ENCODE measurements around the gene IL4R.

The IL4R gene

DNA sequence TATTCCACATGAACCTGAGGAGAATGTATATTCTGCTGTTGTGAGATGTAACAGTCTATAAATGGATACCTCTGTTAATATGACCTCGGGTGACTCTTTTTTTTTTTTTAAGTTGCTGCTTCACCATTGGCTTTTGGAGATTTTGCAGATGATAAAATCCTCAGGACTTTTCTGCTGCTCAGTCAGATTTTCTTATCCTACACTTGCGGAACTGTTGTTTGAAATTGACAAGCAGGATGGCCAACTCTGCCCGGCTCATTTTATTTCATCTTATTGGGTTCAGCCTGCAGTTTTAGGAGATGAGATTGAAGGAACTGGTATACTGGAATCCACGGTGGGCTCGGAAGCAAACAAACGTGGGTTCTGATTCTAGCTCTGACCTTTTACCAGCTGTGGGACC lies 19.3 kb downstream of the IL4R start:
- DNase-seq, result no peak

DNA sequence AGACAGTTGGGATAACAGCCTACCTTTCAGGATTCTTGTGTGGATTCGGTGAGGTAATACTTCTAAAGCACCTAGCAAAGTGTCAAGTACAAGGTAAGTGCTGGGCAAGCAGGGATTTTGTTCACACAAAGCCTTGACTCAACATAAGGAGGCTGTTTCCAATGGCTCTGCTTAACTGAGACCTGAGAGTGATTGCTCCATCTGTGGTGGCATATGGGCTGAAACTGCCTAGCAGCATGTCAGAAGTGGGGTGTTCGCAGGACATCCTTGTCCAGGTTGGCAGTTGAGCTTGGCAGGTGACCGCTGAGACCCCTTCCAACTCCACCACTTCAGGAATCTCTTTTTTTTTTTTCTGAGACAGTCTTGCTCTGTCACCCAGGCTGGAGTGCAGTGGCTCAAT lies 19.8 kb downstream of the IL4R start:
- DNase-seq, result no peak

DNA sequence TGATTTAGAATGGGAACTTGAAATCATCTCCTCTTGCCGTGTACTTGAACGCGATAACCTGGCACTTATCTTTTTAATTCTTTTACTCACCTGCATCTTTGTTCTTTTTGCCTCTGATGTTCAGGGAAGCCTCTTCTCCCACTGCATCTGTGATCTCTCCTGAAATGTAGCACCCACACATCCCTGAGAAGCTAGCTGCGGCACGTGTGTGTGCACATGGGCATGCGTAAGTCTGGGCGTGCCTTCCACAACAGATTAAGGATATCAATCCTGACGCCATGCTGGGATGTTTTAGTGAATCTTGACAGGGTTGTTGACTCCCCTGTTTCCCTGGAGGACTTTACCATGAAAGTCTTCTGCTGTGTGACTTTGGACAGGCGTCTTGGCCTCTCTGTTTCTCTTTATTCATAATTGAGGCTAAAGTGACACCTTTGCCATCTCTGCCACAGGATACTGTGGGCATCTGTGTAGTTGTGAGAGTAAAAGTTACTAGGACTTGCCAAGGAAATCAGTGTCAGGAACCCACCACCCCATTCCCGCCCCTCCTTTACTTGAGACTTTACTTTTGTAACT lies 20.5 kb downstream of the IL4R start:
- no peak for DNase-seq

DNA sequence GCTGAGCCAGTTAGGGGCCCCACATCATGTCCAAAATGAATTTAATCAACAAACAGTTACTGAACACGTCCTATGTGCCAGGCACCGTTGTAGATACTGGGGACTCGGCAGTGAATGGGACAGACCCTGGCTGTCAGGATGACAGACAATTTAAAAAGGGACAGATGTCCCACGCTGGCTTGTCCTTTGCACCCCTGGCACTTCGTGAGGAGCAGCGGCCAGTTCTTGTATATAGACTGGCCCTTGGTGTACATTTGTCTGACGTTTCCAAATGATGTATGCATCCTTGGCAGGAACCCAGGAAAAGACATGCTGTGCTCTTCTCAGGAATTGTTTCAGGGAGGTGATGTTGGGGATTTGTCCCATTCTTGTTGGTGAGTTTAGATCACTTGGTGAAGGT lies 21.1 kb downstream of the IL4R start:
- DNase-seq, result no peak

DNA sequence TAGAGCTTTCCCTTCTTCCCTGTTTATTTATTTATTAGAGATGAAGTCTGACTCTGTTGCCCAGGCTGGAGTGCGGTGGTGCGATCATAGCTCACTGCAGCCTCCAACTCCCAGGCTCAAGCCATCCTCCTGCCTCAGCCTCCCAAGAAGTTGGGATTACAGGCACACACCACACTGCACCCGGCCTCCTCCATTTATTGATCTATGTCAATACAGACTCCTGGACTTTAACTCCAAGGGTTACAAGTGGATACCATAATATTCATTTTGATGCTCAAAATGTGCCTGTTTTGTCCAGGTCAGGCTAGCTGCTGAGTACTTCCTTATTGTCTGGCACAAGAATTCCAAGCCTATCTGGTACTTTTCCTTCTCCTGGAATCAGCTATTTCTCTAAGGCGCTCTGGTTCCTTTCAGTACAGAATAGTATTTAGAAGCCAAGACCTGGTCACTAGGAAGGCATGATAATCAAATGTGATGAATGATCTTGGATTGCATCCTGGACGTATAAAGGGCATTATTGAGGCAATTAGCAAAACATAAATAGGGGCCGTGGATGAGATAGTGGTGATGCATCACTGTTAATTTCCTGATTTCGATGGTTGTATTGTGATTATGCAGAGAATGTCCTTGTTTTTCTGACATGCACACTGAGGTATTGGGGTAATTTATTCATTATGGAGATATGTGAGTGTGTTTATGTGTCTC lies 21.7 kb downstream of the IL4R start:
- no peak for DNase-seq

DNA sequence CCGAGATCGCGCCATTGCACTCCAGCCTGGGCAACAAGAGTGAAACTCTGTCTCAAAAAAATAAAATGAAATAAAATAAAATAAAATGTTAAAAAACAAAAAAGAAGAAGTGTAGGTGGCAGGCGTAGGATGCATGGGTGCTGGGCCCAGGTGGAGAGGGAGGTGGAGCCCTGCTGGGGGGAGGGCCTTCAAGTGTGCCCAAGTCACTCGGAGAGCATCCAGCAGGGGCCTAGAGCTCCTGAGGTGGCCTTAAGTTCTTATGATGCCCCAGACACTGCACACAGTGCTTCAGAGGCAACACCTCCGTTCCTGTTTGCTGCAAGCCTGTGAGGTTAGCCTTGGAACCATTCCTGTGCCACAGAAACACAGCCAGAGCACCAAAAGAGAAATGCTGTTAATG lies 23.2 kb downstream of the IL4R start:
- no peak for DNase-seq

DNA sequence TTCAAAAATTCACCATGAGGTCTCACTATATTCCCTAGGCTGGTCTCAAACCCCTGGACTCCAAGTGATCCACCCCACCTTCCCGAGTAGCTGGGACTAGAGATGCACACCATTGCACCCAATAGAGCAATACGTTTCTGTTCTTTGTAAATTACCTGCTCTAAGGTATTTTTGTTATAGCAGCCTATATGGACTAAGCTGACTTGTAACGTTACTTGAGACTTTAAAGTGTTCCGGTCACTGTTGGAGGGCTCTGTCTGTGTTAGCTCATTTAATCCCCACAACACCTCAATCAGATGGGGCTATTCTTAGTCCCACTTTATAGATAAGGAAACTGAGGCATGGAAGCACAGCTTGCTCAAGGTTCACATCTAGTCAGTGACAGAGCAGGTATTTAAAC lies 25.4 kb downstream of the IL4R start:
- DNase-seq, result no peak

DNA sequence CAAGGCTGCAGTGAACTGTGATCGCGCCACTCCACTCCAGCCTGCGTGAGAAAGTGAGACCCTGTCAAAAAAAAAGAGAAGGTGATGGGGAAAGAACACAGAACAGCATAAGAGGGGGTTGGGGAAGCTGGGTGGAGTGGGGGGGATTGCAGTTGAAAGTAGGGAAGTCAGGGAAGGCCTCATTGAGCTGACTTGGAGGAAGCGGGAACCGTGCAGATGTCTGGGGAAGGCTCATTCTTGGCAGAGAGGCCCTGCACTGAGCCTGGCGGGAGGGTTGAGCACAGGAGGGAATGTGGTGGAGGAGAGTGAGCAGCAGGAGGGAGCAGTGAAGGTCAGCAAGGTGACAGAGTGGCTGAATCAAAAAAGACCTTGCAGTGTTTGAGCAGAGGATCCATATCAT lies 26.9 kb downstream of the IL4R start:
- no peak for DNase-seq

DNA sequence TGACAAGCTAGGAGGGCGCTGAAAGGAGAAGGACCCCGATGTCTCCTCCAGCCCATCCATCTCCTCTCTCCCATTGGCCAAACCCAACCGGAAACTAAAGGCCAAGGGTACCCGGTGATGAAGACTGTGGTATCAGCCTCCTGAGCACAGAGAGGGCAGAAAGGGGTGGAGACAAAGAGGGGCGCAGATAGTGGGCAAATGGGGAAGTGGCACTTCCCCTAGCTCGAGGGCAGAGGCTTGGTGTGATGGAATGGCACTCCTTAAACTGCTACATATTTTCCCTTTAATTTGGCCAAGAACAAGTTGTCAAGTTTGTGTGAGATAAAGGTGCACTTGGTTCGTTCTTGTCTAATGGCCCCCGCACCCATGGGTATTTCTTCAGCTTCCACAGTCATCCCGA lies 27.8 kb downstream of the IL4R start:
- peak in 1 of 2 donors; percentile 23 for DNase-seq

DNA sequence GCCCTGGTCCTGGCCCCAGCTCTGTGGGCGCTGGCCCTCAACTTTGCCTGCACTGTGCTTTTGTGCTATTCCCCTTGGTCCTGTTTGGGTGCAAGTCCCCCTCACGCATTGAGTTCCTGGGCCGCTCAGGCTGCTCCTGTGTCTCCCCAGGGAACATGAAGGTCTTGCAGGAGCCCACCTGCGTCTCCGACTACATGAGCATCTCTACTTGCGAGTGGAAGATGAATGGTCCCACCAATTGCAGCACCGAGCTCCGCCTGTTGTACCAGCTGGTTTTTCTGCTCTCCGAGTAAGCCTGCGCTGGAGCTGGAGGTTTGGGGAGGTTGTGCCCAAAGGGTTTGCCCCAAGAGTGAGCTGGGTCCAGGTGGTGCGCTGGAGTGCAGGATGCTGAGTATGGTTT lies 28.2 kb downstream of the IL4R start:
- DNase-seq, result no peak

DNA sequence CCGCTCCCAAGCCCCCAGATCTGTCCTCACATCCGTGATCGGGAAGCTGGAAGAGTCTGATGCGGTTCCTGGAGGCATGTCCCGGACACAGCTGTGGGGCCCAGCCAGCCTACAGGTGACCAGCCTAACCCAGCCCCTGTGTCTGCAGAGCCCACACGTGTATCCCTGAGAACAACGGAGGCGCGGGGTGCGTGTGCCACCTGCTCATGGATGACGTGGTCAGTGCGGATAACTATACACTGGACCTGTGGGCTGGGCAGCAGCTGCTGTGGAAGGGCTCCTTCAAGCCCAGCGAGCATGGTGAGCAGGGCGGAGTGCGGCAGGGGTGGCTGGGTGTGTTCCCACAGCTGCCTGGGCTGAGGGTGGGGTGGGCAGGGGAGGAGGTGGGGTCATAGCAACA lies 30.9 kb downstream of the IL4R start:
- no peak for DNase-seq

DNA sequence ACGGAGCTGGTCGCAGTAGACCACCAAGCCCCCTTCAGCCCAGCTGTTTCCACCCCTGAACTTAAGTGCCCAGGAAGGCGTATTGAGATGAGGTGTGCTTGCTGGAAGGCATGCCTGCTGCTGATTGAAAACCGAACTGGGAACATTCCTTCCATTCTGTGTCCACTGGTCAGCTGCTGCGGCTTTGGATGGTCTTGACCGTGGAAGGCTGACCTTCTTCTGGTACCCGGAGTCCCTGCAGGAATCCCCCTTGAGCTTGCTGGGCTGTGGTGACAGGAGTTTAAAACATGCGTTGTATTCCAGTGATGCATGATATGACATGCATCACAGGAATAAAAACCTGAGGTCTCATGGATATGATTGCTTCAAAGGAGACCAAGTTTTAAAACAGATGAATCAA lies 31.4 kb downstream of the IL4R start:
- DNase-seq, result no peak

DNA sequence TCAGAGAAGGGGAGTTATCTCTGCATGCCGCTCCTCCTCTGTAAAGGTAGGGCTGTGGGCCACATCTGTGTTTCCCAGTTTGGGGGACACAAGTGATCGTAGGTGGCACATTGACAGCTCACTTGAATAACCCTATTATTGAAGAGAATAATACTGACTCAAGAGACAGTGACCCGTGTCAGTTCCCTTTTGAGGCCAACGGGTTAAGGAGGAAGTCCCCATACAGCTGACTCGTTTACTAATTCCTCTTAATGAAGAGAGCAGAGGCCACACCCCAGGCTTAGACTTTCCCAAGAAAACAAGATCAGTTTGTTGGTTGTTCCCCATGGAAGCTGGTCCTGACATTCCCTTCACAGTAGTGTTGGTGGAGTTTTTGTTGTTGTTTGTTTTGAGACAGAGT lies 33.0 kb downstream of the IL4R start:
- peak; percentile 78 to 84 for DNase-seq

DNA sequence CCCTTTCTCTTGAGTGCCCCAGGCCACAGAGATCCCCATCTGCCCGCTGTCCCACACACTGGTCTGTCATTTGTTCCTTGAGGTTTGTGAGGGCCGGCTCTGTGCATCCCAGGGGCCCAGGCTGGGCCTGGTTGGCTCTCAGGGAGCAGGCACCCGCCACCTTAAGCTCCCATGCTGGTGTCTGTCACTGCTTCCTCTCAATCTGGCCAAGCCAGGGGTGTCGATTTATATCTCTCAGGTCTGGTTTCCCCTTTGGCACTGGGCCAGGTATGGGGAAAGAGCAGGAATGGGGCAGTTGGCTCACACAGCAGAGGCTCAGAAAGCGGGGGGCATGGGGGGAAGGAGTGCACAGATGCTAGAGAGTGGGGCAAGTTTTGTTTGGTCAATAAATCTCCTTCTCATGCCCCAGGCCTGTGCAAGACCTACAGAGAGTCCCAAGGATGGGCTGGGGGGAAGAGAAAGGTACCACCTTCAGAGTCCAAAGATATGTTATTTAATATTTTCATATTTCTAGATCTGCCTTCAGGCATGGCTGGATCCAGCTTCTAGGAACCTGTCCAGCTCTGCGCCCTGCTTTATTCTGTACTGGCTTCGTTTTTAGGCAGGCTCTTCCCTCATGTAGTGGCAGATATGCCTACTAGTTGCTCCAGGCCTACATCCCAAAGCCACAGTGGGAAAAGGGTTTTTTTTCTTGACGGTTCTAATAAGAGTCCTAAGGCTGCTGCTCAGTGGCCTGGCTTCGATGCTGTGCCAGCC lies 34.3 kb downstream of the IL4R start:
- no peak for DNase-seq

DNA sequence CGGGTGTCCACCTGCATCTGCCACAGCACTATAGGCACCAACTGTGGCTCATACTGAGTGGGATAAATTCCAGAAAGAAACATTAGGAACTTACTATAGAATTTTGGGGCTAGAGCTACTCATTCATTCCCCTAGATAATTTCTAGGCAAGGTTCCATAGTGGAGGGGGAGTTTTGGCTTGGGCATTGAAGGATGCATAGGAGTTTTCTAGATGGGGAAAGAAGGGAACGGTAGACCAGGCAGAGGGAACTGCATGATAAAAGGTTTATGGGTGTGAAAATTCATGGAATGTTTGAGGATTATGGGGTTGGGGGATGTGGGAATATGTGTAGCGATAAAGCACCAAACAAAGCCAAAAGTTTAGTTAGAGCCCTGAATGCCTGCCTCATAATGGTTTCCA lies 35.5 kb downstream of the IL4R start:
- DNase-seq, result no peak

DNA sequence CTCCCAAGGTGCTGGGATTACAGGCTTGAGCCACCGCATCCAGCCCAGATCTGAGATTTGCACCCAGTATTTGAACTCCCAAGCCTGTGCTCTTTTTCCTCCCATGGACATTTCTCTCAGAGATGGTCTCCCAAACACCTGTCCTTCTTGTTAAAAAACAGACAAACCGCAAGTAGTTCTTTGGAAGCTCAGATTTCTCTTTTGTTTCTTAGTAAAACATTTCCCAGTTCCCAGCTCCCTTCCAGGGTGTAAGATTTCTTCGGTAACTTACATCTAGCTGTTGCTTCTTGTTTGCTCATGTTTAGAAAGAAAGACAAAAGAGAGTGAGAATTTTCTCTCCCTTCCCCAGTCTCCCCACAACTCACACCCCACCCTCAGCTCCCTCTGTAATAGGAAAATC lies 36.2 kb downstream of the IL4R start:
- DNase-seq, result no peak

DNA sequence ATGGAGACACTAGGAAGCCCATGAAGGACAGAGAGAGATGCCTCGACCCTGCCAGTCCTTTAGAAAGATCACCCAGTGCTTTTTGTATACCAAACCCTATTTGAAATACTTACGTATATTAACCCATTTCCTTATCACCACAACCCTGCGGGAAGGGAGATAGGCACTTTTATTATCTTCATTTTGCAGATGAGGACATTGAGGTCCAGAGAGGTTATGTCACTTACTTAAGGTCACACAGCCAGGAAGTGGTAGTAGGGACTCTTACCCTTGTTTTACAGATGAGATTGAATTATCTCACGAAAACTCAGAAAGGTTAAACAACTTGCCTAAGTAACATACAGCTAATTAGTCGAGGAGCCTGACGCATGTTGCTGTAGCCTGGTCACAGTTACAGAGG lies 38.2 kb downstream of the IL4R start:
- no peak for DNase-seq

DNA sequence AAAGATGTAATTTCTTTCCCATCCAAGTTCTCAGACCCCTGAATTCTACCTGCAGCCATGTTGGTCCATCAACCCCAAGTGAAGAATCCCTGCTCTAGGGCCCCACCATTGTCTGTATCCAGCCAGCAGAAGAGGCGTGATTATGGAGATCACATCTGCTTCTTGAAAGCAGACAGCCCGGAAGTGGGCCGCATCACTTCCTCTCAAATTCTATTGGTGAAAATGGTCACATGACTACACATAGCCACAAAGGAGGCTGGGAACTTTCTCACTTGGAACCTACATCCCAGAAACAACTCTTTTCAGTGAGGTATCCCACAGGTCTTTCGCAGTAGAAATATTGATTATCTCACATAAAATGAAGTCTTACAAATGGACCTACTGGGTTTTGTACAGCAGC lies 40.1 kb downstream of the IL4R start:
- no peak for DNase-seq

DNA sequence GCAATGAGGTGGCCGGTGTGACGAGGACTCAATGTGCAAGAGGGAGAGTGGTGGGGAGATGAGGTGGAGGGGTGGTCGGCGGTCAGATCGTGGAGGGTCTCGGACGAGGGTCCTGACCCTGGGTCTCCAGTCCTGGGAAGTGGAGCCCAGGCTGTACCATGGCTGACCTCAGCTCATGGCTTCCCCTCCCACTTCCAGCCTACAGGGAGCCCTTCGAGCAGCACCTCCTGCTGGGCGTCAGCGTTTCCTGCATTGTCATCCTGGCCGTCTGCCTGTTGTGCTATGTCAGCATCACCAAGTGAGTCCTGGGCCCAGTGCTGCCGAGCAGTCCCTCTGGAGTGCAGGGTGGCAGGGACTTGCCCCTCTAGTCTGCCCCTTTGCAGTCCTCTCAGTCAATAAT lies 41.8 kb downstream of the IL4R start:
- peak; percentile 47 to 65 for DNase-seq

DNA sequence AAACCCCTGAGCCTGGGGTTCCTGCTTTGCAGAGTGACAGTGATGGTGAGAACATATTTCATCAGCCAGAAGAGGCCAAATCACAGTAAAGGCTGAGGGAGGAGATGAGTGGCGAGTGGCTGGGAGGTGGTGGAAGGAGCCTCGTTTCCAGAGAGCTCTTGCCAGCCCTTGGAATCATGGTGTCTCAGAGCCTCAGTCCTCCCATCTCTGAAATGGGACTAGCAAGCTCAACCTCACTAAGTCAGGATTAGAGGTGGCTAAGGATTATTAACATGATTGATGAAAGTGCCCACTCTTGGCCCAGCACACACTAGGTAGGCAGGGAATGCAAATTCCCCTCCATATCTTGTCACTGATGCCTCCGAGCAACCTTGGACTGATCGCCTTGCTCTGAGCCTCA lies 43.0 kb downstream of the IL4R start:
- no peak for DNase-seq

DNA sequence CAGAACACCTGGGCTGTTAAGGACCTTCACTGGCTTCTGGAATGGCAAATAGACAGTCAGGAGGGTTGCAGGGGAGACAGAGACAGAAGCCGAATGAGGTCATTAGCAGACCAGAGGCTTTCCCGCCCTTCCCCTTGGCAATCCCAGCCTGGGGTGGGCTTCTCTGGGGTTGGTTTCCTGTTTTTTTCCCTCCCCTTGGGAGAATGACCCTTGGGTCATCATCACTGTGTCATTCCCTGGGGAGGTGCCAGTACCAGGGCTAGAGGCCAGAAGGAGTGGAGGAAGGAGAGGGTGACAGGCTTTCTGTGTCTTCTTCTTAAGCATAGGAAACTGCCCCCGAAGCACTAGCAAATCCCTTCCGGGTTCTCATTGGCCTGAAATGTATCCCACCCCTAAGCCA lies 45.3 kb downstream of the IL4R start:
- no peak for DNase-seq

DNA sequence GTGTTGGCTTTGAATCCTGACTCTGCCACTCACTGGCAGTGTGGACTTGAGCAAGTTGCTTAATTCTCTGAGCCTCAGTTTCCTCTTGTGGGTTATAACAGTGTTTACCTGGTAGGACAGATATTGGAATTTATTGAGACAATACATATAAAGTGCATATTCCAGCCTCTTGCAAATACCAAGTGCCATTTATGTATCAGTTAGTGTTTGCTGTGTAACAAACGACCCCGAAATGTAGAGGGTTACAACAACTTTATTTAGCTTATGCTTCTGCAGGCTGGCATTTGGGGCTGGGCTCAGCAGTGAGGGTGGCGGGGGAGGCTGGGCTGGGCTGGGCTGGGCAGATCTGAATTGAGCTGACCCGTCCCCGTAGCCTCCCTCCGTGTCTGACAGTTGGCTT lies 45.8 kb downstream of the IL4R start:
- no peak for DNase-seq

DNA sequence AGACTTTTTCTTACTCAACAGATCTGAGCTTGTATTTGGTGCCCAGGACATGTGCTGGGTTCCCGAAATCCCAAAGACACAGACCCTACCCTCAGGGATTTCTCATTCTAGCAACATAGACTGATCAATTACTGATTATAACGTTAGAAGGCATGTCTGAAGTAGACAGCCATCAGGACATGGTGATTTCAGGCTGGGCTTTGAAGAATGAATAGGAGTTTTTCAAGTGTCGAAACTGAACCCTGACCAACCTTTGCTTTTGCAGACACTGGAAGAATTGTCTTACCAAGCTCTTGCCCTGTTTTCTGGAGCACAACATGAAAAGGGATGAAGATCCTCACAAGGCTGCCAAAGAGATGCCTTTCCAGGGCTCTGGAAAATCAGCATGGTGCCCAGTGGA lies 48.2 kb downstream of the IL4R start:
- DNase-seq, result no peak

DNA sequence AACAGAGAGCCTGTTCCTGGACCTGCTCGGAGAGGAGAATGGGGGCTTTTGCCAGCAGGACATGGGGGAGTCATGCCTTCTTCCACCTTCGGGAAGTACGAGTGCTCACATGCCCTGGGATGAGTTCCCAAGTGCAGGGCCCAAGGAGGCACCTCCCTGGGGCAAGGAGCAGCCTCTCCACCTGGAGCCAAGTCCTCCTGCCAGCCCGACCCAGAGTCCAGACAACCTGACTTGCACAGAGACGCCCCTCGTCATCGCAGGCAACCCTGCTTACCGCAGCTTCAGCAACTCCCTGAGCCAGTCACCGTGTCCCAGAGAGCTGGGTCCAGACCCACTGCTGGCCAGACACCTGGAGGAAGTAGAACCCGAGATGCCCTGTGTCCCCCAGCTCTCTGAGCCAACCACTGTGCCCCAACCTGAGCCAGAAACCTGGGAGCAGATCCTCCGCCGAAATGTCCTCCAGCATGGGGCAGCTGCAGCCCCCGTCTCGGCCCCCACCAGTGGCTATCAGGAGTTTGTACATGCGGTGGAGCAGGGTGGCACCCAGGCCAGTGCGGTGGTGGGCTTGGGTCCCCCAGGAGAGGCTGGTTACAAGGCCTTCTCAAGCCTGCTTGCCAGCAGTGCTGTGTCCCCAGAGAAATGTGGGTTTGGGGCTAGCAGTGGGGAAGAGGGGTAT lies 48.9 kb downstream of the IL4R start:
- no peak for DNase-seq
